Renal cortical epithelial cell (primary cell): ENCODE data around the gene KIF5C. TPM values are rescaled to one million over a fixed set of nuclear protein-coding genes. Genes with fewer than 3 reads are reported as not detected.
"Not testable (repeated sequence)": the region's sequence is repeated elsewhere in the genome, so short reads cannot be mapped to it uniquely, and the experiment has no call there.

Experiments
- DNase-seq: peaks from one replicate; pipeline ENCODE4 v3.0.0-alpha.2; 2011; ENCODE audit warnings: low read depth
- total RNA-seq: library from RNA; depleted of rRNA; stranded (reverse); fragments of >200 nt; gene quantifications from 2 replicates; pipeline ENCODE4 v1.2.3, GENCODE V29; 2014

Gene KIF5C
- 0.69 and 2.1 TPM in 2 replicates for total RNA-seq

DNA sequence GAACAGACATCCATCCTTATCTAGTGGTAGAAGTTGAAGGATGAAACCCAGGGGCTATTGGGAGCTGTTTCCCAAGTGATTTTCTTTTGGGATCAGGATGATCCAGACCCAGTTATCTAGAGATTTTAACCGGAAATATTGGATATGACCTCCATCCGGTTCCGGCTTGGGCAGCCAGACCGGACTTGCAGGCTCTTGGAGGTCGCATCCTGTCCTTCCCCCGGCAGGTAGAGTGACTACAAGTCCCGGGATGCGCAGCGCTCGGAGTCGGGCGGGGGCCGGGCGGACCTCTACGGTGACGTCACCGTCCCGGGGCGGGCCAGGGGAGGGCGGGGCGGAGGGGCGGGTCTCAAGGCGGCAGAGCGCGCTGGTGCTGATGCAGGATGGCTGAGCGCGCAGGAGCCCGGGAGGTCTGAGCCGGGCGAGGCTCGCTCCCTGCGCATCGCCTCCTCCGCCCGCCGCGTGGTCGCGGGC, at the start of gene KIF5C:
KIF5C (plus strand) TSS at position 360 of the 474 bp plus-strand sequence. CDS start 391 bp downstream, outside the sequence.
- DNase-seq, result peak; percentile 54

DNA sequence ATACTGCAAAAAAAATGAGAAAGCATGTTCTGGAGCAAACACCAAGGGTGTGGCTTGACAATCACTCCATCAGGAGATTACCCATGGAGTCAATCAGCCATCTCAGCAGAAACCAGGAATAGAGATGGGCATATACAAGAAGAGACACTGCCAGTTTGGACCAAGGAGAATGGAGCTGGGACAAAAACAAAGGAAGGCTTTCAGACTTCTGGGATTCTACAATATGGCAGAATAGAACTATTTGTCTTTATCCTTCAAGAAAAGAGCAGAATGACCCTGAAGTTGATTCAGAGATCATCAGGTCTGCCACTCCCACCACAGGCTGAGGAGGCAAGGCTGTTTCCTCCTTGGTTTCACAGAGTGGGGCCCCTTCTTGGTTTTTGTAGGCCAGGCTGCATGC, 48.2 kb upstream of the KIF5C start:
- no peak for DNase-seq

DNA sequence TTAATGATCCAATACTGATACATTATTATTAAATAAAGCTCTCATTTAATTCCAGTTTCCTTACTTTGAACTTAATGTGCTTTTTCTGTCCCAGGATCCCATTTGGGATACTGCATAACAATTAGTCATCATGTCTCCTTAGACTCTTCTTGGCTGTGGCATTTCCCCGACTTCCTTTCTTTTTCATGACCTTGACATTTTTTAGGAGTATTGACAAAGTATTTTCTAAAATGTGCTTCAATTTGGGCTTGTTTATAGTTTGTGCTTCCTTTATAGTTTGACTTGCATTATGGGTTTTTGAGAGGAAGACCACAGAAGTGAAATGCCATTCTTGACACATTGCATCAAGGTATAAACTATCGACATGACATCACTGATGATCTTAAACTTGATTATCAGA, 46.1 kb upstream of the KIF5C start:
- no peak for DNase-seq

DNA sequence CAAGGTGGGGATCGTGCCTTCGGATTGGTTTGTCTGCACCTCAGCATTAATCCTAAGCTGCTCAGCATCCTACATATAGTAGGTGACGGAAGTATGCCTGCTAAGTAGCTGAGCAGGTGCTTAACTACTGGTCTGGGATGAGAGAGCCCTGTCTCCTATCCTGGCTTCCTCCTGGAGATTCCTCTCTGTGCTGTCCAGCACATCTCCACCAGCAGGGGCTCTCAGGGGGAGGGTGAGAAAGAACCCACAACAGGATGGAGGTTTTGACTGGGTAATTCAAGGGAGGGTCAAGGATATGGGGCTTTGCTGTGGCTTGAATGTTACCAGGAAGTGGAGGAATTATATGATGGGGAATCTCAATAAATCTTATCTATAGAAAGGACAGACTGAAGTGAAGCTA, 45.4 kb upstream of the KIF5C start:
- no peak for DNase-seq

DNA sequence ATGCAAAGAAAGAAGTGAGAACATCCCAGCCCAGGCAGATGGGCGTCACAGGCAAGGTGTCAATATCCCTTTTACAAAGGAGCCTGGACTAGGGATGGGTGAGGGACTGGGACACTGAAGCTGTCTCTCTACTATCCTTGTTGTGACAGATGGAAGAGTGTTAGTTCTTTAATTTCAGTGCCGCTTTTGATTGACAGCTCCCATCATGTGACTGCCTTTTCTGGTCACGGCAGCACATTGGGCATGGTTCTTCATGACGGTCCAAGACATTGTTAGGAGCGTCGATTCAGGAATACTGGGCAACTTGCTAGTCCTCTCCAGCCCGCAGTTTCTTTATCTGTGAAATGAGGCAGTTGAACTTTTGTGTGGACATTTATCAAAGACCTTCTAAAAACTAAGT, 42.4 kb upstream of the KIF5C start:
- no peak for DNase-seq

DNA sequence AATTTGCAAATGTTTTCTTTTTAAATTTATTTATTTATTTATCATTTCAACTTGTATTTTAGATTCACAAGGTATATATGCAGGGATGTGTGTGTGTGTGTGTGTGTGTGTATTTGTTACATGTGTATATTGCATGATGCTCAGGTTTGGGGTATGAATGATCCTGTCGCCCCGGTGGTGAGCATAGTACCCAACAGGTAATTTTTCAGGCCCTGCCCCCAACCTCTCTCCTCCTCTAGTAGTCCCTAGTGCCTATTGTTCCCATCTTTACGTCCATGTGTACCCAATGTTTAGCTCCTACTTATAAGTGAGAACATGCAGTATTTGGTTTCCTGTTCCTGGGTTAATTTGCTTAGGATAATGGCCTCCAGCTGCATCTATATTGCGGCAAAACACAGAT, 33.0 kb upstream of the KIF5C start:
- no peak for DNase-seq

DNA sequence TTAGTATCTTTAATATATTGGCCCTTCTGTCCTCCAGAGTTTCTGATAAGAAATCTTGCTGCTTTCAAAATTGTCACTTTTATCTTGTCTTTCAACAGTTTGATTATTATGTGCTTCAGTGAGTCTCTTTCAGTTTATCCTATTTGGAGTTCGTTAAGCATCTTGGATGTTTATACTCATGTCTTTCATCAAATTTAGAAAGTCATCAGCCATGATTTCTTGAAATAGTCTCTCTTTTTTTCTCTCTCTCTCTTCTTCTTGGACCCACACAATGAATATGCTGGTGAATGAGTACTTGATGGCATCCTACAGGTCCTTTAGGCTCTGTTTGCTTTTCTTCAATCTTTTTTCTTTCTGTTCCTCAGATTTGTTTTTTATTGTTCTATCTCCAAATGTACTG, 26.9 kb upstream of the KIF5C start:
- no peak for DNase-seq

DNA sequence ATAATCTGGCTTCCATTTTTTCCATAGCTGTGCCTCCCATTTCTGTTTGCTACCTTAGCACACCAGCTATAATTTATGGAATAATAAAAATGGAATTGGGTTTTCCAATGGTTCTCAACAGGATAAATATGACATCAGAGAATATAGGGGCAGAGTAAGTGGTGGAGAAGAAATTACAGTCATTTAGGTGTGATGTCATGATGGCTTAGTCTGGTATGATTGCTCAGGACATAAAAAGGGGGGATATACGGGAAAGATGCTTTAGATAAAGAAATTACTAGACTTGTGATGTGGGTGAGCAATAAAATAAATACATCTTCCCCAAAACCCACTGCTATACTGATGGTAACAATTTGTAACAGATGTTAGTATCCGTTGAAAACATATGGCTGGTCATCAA, 21.6 kb upstream of the KIF5C start:
- DNase-seq, result no peak

DNA sequence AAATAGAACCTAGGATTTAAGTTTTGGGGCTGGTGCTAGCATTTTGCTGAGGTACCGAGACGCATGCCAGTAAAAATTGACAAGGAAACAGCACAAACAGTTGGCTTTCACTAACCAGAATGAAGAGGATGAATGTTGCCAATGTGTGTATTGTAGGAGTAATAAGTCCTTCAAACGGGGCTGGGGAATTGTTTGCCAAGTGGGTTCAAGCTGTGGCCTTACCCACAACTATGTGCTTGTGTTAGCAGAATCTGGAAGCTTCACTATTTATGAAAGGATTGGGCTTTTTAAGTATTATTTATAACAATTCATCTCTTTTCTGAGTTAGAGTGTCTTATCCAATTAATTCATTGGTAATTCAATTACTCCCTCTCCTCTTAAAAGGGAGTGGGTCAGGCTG, 15.0 kb upstream of the KIF5C start:
- DNase-seq, result no peak

DNA sequence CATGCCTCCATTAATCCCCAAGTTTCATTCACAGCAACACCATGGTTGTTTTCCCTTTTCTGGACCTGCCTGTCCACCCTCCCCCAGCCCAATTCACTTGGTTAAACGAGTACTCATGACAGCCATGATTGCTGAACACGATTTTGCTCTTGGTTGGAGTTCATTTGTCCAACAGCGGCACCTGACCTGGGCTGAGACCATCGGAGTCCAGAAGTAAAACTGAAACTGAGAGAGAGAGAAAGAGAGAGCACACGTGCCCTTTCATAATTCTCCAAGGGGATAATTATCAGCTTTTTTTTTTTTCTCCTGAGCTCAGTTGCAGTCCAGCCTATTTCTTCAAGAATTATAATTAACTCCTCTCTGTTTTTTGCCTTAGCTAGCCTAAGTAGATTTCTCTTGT, 13.7 kb upstream of the KIF5C start:
- no peak for DNase-seq

DNA sequence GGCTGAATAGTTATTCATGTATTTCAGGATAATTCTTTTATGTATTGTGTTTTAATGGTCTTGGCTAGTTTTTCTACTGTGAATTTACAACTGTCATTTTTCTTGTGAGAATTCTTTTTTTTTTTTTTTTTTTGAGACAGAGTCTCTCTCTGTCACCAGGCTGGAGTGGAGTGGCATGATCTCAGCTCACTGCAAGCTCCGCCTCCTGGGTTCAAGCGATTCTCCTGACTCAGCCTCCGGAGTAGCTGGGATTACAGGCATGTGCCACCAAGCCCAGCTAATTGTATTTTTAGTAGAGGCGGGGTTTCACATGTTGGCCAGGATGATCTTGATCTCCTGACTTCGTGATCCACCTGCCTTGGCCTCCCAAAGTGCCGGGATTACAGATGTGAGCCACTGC, 12.5 kb upstream of the KIF5C start:
- not testable (repeated sequence) for DNase-seq

DNA sequence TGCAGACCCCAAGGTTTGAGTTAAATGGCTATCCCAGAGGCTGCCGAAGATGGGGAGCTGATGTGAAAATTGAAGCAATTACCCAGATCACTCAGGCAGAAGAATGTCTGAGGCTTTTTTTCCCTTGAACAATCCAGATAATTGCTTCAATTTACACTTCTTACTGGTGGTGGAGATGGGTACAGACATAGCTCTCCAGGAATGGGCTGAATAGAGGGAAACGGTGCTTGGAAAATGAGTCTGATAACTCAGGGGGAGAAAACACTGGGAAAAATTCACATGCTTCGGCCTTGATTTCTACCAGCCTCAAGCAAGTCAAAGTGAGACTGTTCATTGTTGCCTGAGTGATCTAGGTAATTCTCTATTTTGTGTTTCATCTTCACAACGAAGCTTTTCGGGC, 9.5 kb upstream of the KIF5C start:
- DNase-seq, result no peak

DNA sequence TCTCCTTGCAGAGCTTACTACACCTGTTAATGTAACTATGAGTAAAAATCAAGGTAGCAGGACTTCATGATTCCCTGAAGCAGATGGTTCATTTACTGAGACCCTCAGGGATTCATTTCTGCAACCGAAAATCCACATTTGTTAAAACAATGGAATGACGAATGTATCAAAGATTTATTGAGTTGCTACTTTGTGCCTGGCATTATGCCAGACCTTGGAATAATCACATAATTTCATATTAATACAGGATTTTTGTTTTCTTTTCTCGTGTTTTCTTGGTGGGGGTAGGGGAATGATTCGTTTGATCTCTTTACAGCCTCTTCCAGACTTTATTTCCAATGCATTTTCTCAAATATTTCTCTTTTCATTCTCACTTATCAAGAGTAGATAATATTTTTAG, 8.9 kb upstream of the KIF5C start:
- DNase-seq, result no peak

DNA sequence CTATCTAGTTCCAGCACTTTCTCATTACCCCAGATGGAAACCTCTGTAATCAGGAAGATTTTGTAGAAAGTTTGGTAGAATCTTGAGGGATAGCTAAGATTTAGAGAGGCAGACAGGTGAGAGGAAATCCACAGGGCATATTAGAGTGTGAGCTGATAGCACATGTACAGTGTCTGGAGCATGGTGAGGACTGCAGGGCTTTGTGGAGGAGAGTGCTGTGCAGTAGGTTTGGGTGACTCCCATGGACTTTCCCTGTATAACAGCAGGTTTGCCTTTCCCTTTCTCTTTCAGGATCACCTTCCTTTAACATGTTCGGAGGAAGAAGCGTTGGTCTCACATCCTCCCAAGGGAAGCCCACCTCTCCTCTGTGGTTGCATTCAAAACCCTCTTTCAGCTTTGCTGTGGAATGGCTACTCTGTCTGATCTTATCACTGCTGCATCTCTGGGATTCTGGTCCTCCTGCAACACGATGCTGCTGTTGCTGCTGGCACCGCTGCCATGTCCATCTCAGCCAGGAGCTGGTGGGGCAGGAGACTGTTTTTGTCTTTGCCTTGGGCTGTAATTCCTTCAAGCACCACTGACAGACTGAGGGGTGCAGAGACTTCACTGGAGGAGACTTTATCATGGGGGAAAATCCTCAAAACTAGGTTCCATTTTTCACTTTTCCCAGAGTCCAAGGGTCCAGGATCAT, 7.8 kb upstream of the KIF5C start:
- no peak for DNase-seq

DNA sequence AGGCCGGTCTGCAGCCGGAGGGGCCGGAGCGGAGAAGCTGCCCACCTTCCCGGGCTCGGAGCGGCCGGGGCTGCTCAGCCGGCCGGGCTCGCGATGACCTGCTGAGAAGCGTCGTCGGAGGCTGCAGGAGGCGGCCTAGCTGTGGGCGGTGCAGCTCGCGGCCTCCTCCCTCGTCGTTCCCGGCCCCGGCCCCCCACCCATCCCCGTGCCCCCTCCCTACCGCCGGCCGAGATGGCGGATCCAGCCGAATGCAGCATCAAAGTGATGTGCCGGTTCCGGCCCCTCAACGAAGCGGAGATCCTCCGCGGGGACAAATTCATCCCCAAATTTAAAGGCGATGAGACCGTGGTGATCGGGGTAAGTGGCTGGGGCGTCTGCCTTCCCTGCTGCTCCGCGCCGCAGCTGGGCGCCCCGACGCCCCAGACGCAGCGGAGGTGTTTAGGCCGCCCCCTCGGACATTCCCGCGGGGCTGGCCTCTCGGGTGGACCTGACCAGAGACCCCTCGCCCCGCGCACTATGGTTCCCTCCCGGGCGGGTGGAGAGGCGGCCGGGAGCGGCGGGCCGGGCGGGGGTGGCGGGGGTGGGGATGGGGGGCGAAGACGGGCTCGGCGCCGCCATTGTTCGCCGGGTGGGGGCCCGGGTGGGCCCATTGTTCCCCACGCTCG, 492 bp downstream of the KIF5C start:
- no peak for DNase-seq

DNA sequence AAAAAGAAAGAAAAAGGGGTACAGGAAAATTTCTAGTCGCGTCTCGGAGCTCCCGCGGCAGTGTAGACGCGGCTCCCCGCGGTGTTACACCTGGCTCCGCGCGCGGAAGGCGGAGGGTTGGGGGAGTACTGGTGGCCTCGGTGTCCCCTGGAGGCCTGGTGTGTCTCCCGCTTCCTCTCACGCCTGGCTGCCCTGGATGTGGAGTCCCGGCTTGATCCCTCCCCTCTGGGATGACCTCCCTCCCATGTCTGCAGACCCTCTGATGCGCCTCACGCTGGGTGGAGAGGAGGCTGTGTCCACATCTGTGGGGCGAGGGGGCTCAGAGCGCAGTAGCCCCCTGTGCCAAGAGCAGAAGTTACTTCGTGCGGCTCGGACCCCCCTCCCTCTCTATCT, 1.2 kb downstream of the KIF5C start:
- DNase-seq, result no peak

DNA sequence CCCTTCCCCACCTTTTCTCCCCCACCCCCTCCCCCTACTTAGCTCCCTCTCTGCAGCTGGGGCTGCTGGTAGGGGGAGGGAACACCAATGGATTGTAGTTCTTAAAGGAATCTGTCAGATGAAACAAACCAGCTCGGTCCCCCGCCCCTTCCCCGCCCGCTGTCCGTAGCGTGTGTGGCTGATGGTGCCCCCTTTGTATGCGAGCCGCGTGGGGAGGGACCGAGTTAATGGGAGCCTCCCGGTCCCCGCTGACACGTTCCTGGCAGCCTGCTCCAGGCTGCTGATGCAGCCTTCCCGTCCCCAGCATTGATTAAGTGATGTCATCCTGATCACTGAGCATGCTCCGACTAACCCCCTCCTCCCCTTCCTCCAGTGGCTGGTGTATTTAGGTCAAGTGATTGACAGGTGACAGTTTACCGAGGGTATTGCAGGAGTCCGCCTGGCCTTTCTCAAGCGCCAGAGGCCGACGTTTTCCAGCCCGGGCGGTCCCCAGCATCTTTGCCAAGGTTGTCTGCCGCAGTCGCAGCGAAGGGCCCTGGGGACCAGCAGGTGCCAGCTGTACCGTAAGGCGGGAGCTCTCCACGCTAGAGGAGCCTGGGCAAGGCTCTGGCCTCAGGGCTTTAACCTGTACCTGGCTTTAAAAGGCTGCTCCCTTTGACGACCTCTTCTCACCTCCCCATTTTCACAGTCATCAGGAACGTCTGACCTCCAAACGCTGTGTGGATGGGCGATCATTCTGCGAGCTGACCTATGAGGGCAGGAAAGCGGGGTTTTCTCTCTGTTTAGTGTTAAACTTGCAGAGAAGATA, 1.8 kb downstream of the KIF5C start:
- DNase-seq, result peak; percentile 26

DNA sequence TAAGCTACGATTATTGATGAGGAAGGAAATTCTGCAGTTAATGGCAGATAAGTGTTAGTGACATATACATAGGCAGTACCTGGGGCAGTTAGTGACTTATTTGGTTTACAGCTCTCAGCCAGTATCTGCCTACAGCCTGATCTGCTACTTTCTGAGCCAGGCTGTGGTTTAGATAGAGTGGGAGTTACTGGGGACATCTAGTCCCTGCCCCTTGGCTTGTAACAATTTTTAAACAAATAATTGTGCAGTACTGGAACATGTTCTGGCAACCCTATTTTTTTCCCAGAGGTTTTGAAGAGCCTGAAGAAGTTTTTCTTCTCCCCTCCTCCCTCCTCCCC, 2.3 kb downstream of the KIF5C start:
- no peak for DNase-seq

DNA sequence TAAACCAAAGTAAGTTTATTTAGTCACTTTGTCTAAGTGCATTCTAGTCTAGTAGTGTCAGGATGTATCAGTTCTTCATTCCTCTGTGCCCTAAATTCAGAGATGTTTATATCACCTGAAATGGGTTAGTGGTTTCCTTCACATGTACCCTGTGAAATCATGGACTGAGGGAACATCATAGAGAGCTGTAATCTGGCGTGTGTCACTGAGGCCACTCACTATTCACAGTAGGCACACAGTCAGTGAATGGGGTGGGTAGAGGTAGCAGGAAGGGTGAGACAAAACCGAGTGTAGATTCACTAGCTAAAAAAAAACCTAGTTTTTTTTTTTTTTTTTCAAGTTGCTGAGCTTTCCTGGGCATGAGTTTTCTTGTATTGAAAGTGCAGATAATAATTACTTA, 5.6 kb downstream of the KIF5C start:
- no peak for DNase-seq

DNA sequence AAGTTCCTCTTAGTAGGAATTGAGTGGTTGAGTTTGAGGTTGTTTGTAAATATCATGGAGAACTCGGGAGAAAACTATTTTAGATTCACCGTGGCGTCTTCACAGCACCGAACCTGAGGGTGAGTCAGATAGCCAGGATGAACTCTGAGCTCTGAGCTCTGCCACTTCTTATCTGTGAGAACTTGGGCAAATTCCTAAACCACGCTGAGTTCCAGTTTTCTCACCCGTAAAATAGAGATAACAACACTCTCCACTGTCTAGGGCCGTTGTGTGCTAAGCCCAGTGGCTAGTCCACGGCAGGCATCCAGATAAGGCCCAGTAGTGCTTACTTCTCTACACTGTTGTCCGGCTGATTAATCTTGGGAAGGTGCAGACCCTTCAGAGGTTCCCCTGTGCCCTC, 7.0 kb downstream of the KIF5C start:
- no peak for DNase-seq

DNA sequence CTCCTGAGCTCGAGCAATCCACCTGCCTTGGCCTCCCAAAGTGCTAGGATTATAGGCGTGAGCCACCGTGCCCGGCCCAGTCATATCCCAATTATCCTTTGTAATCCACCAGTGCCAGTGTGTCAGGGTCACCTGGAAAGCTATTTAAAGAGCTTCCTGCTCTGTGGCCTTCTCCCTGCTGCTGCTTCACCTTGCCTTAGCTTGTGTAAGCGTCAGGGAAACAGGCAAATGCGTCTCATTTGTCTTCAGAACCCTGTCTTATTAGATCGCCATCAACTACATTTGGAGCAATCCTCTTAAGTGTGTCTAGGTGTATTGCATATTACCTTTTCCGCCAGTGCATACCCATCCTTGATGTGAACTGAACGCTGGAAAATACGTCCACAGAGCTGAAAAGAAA, 10.2 kb downstream of the KIF5C start:
- no peak for DNase-seq

DNA sequence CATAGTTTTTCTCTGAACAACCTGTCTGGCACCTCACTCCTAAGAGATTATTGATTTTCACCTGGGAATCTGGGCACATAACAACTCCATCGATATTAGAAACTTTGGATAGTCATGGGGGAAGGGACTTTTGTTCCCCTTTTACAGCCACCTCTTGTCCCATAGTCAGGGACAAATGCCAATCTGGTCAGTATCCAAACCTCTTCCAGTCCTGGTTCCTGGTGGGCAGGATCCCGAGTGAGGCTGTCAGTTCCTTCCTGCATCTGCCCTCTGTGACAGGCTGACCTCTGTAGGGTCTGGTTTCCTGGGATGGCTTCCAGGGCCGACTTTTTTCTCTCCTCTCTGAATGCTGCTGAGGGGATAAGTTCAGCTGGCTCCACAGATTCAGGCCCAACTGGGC, 11.0 kb downstream of the KIF5C start:
- DNase-seq, result no peak
